MM.1S (cell line): ENCODE measurements around the gene RHBDL1.

Experiments
- CTCF ChIP-seq: fragments of 300-600 bp; sonication (generic); IDR thresholded peaks from 2 replicates; pipeline ENCODE4 v1.5.1; 2016; ENCODE audit warnings: antibody characterized with exemption, low read length, mixed read lengths
- EZH2phosphoT487 ChIP-seq: fragments of 300-600 bp; sonication (generic); IDR thresholded peaks from 2 replicates; pipeline ENCODE4 v1.6.1; 2018; ENCODE audit warnings: antibody characterized with exemption, low read length

GRCh38 chr16:684071-684794 is 8.8 kb downstream of the RHBDL1 start, which contains the start of gene JMJD8:
- TF ChIP-seq CTCF, result no peak
- no peak for TF ChIP-seq EZH2phosphoT487
